NCI-H526 treated with DMSO at 0.1 percent for 48 hours (cell line): ENCODE results near the gene RAP1GAP2.
"Not testable (repeated sequence)": the region's sequence is repeated elsewhere in the genome, so short reads cannot be mapped to it uniquely, and the experiment has no call there.

Experiments used
- DNase-seq: peaks from one replicate; lab custom pipeline; 2025; lab: John Stamatoyannopoulos, UW

The RAP1GAP2 gene

GRCh38 chr17:2967515-2967914 is 171.3 kb downstream of the RAP1GAP2 start:
- DNase-seq: no peak

GRCh38 chr17:2971851-2972250 is 175.6 kb downstream of the RAP1GAP2 start:
- no peak for DNase-seq

GRCh38 chr17:2972749-2973148 is 176.5 kb downstream of the RAP1GAP2 start:
- no peak for DNase-seq

DNA sequence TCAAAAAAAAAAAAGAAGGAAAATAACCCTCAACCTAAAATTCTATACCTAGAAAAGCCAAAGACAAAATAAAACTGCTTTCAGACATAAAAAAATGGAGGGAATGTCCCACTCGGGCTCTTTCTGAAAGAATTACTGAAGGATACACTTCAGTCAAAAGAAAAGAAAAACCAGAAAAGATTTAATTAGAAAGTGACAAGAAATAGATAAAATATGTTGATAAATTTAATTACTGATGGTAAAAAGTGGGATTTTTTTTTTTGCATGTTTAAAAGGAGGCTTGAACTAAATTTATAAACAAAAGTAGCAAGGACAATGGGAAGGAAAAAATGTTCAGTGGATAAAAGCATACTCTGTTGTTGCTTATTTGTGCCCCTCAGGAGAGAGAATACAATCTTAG is 178.1 kb downstream of the RAP1GAP2 start:
- no peak for DNase-seq

GRCh38 chr17:2975469-2975958 is 179.3 kb downstream of the RAP1GAP2 start:
- no peak for DNase-seq

- DNase-seq: no peak
Measured at GRCh38 chr17:2977157-2977556, 180.9 kb downstream of the RAP1GAP2 start.

DNA sequence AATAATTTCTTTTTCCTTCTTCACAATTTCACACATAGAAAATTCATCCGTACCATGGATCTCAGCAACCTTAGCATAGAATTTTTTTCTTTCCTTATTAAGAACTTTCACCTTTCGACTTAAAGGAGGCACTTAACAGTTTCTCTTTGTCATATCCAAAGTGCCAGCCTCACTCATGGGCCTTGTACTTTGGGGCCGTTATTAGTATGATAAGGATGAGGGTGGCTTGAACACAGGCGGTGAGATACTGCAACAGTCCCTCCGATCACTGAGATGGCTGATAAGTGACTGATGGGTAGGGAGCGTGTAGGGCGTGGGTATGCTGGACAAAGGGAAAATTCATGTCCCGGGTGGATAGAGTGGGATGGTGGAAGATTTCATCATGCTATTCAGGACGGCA is 181.9 kb downstream of the RAP1GAP2 start:
- no peak for DNase-seq

- no peak for DNase-seq
Measured at GRCh38 chr17:2978991-2979390, 182.8 kb downstream of the RAP1GAP2 start.

DNA sequence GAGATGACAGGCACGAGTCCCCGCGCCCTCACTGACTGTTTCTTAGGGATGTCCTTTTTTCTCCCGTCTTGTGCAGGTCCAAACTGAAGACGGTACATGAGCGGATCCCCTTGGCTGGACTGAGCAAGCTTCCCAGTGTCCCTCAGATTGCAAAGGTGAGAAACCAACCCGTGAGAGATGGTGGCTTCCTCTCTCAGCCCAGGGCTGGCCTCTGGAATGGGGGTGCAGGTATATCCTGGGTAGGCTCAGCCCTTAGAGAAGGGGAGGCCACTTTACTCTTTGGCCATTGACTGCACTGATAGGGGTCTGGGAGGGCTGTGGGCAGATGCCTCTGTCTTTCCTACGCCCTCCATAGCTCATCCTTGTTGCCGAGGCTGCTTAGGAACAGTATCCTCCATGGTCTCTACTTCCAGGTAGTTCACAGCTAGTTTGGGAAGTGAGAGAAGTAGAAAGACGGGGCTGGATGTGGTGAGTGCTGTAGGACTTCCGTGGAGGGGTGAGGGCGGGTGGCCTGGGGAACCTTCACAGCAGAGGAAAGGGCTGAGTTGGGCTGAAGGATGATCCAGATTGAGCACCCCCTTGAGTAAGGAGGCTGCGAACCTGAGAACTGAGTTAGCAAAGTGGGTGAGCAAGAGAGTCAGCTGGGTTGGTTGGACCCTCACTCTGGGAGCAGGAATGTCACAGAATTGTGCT is 184.1 kb downstream of the RAP1GAP2 start:
- no peak for DNase-seq

GRCh38 chr17:2980904-2981246 is 184.6 kb downstream of the RAP1GAP2 start:
- DNase-seq: no peak

DNA sequence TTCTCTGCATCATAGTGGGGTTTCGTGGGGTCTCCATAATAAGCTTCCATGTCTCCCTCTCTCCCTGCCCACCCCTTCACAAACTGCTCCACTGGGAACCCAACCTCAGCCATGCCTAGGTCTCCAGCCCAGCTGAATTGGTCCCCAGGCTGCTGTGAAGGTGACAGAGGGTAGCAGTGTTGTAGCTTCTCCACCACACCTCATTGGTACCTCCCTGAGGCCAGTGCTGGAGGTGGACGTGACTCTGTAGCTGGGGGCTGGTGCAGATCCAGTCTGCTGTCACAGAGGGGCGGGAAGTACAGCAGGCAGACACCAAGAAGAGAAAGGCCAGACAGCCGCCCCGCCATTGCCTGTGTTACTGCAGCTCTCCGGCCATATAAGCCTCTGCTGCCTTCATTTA is 185.1 kb downstream of the RAP1GAP2 start:
- DNase-seq: no peak

- no peak for DNase-seq
Measured at GRCh38 chr17:2982854-2983253, 186.6 kb downstream of the RAP1GAP2 start.

- no peak for DNase-seq
Measured at GRCh38 chr17:2983255-2983654, 187.0 kb downstream of the RAP1GAP2 start.

DNA sequence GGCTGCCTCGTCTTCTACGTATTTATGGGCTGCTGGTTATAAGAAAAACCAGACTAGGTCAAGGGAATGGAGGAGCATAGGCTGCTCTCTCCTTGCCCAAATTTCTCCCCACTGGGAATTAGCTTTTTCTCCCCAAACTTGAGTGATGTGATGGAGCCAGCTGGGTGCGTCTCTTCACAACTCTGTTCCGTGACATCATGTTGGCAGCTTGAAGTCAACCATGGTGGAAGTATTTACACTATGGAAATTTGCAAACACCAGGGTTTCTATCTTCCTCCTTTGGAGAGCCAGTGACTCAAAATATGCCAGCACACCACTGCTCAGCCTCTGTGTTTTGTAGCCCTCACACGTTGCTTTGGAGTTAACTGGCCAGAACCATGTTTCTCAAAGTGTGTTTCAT is 189.1 kb downstream of the RAP1GAP2 start:
- no peak for DNase-seq

- DNase-seq: no peak
Measured at GRCh38 chr17:2986925-2987324, 190.7 kb downstream of the RAP1GAP2 start.

DNA sequence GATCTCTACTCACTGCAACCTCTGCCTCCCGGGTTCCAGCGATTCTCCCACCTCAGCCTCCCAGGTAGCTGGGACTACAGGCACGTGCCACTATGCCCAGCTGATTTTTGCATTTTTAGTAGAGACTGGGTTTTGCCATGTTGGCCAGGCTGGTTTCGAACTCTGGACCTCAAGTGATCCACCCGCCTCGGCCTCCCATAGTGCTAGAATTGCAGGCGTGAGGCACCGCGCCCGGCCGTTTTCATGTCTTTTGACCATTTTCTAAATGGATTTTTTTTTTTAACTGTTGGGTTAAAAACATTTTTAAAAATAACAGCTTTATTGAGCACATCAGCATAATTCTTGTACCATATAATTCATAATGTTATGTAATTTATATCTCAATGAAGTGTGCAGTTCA is 193.2 kb downstream of the RAP1GAP2 start:
- not testable (repeated sequence) for DNase-seq

- DNase-seq: no peak
Measured at GRCh38 chr17:2989855-2990254, 193.6 kb downstream of the RAP1GAP2 start.

DNA sequence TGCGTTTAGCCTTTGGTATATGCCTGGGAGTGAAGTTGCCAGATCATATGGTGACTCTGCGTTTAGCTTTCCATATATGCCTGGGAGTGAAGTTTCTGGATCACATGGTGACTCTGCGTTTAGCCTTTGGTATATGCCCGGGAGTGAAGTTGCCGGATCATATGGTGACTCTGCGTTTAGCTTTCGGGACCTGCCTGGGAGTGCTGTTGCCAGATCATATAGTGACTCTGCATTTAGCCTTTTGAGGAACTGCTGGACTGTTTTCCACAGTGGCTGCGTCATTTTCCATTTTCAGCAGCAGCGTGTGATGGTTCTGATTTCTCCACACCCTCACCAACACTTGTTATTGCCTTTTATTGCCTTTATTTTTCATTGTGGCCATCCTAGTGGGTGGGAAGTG is 194.2 kb downstream of the RAP1GAP2 start:
- no peak for DNase-seq

DNA sequence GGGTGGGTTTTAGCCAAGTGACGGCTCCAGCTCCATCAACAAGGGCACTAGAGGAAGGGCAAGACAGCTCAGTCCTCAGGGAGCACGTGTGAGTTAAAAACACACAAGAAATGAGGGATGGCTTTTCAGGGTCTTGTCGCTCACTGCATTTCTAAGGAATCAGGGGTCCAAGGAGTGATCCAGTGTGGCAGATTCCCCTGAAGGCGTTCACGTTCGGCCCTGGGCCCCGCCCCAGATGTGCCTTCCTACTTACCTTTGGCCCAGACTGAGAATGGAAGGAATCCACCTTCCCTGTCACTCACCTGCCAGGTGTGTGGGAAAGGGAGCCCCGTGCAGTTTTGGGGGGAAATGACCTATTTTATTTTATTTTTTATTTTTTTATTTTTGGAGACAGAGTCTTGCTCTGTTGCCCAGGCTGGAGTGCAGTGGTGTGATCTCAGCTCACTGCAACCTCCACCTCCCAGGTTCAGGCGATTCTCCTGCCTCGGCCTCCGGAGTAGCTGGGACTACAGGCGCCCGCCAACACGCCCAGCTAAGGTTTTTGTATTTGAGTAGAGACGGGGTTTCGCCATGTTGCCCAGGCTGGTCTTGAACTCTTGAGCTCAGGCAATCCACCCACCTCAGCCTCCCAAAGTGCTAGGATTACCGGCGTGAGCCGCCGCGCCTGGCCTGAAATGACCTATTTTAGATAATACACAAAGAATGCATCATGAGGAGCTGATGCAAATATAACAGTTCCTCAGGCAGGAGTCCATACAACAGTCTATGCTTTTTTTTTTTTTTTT is 195.3 kb downstream of the RAP1GAP2 start:
- DNase-seq: not testable (repeated sequence)

- DNase-seq: no peak
Measured at GRCh38 chr17:2994441-2994840, 198.2 kb downstream of the RAP1GAP2 start.

- no peak for DNase-seq
Measured at GRCh38 chr17:2995377-2995776, 199.1 kb downstream of the RAP1GAP2 start.

DNA sequence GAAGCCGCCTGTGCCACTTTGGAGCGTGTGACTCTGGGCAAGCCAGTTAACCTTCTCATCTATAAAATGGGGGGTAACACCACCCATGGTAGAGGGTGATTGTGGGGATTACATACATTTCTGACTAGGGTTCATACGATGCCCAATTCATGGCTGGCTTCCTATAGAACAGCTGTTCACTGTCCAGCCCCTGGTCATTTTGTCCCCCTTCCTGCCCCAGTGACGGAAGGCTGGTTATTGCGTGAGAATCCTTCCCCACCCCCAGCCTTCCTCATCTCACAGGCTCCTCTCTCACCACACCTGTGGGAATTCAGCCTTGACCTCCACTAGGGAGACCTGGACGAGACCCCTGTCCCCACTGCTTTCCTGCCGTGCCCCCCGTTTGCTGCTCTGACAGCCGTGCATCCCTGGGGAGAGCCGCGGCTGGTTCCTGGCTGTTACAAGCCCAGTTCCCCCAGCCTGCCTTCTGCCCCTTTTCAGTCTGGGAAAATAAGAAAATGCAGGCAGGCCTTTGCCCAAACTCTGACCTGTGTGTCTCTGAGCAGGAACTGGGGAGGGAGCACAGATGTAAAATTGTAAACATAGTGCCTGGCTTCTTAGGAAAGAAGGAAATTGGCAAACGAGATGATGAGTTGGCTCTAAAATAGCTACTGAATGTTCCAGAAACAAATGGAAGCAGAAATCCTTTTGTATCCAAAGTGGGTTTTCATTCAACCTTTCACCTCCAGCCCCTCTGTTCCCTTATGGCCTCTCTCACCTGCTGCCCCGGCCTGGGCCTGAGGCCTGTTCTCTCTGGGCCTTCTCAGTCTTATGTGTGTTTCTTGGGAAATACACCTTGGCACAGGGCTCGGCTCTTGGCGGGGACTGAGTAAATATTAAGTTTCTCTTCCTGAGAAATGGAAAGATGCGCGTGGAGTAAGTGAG is 199.9 kb downstream of the RAP1GAP2 start:
- DNase-seq: no peak
